HG03521 (cell line): Measurements from ENCODE around the gene SRP68.
"Not testable (repeated sequence)": the region's sequence is repeated elsewhere in the genome, so short reads cannot be mapped to it uniquely, and the experiment has no call there.

Experiments used
- ATAC-seq: cut with Tn5 transposase; IDR thresholded peaks from one replicate; pipeline ENCODE4 v1.9.1; 2021; ENCODE audit warnings: mild to moderate bottlenecking, moderate library complexity; ENCODE audit not compliant: unreplicated experiment

The SRP68 gene

DNA sequence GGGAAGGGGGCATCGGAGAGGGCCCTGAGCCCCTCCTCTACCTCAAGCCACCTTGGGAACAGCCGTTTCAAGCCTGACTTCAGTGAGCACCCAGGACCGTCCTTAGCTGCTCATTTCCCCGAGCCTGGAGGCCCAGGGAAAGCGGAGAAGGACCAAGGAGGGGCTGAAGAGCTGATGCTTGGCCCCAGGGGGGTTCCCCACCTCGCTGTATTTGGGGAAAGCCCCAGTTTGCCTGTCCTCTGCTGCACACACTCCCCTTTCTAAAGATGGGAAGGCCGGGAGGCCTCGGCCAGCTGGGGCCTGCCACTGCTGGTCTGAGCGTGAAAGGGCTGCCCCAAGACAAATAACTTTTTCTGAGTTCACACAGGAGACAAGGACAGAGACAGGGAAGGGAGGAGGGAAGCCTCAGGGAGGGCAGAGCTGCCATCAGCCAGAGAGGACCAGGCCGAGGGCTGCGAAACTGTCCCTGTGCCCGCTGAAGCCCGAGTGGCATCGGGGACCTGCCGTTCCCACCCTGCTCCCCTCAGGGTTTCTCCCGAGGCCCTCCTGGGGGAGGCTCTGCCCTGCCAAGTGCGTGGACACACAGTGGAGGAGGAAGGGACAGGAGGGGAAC lies 18.3 kb upstream of the SRP68 start:
- no peak for ATAC-seq

DNA sequence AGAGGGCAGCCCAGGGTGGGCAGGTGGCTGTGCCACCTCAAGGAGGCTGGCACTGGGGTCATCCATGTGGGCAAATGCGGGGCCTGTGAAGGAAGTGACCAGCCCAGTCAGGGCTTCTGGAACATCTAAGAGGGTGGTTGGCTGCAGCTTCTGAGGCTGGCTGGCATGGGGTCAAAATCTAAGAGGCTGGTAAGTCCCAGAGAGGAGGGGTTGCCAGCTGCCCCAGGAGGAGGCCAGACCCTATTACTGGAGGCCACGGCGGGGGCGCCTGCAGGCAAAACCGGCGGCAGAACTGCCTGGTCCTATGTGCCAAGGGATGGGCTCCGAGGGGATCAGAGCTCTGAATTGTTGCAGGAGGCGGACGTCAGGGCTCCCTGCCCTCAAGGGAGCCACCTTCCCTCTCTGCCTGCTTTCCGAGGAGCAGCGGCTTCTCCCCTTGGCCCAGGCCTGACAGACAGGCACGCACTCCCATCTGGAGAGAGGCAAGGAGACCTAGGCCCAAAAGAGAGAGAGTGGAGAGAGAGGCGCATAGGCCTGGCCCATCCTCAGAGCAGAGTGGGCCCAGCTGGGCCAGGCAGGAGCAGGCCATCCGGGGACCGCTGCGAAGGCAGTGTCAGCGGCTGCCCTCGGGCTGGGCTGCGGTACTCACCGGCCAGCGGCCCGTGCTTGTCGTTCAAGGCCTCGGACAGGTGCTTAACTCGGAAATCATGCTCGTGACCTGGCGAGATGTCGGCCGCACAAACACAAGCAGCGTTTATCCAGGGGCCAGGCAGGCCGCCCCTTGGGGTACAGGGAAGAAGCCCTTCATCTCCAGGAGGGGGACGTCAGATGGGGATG lies 17.6 kb upstream of the SRP68 start:
- ATAC-seq, result no peak

DNA sequence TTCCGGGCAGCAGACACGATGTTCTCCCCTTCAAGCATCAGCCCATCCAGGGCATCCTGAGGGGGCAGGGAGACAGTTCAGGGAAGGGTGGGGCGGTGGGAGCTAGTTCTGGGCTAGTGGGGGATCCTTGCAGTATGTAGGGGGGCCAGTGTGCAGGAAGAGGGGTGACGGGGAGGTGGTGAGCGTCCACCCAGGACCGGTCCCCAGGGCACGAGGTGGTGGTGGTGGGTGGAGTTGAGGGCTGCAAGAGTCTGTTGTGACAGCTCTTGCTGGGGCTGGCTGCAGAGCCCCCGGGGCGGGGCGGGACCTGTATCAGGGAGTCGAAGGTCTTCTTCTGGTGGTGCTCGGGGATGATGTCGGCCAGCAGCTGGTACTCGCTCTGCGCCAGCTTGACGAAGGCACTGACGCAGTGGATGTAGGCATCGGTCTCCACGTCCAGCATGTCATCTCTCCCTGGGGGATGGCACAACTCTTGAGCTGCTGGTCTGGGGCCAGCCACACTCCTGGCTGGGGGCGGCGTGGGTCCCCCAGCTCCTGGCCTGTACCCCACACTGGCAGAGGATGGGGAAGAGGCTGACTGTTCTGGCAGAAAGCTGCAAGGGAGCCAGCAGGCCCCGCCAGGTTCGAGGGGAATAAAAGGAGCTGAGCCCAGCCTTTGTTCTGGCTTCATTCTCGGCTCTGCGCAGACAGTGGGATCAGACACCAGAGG lies 16.7 kb upstream of the SRP68 start:
- ATAC-seq, result no peak

DNA sequence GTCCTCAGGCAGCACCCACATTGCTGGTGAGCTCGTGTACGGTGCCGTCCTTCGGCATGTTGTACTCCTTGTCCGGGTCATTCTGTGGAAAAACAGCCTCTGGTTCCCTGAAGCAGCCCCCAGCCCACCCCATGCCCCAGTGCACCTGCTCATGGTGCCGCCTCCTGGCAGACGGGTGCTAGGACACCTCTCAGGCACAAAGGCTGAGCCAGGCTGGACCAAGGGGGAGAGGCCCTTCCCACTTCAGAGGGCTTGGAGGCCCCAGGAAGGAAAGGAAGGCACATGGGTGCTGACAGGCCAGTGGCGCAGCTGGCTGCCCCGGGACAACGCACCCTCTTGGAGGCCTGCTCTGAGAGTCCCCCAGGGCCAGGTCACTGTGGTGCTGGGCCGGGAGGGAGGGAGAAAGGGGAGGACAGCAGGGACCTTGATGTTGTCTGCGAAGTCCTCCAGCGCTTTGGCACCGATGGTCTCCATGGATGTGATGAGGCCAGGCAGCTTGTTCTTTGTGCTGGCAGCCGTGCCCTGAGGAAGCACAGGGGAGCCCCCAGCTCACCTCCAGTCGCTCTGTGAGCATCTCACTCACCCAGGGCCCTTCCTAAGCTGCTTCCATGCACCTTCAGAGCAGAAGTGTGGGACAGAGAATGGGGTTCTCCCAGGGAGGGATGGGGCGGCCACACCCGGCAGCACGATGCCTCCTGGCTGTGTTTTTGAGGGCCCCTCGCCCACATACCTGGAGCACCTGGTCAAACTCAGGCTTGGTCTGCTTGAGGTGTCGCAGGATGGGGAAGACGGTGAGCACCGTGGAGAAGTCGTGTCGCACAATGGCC lies 15.9 kb upstream of the SRP68 start:
- no peak for ATAC-seq

DNA sequence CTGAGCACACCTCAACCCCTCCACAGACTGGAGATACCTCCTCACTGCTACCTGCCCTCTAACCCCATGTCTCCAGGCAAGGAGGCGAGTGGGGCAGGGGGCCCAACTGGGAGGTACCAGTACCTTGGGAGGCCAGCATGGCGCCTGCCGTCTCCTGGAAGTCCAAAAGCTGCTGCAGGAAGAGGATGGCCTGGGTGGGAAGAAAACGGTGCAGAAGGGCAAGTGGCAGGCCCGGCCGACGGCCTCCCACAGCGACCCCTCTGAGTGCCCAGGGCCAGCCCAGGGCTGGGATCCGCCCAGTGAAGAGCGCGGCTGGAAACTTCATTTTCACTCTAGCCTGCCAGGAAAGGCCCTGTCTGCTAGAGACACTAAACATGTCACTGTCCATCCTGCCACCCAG lies 15.2 kb upstream of the SRP68 start:
- no peak for ATAC-seq

DNA sequence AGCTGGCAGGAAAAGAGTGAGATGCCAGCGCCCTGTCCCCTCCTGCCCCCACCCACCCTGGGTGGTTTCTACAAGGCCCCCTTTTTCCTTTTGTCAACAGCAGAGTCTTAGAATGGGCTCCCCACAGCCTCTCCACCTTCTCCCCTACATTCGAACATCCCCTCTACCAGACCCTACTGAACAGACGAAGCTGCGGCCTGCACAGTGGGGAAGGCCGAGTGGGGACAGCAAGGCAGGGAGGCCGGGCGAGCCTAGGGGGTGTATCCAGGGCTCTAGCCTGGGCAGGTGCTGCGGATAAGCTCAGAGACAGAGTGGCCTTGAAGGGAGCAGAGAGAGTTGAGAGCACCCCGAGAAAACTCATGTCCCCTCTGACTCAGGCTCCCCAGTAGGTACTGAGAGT lies 14.1 kb upstream of the SRP68 start:
- no peak for ATAC-seq

DNA sequence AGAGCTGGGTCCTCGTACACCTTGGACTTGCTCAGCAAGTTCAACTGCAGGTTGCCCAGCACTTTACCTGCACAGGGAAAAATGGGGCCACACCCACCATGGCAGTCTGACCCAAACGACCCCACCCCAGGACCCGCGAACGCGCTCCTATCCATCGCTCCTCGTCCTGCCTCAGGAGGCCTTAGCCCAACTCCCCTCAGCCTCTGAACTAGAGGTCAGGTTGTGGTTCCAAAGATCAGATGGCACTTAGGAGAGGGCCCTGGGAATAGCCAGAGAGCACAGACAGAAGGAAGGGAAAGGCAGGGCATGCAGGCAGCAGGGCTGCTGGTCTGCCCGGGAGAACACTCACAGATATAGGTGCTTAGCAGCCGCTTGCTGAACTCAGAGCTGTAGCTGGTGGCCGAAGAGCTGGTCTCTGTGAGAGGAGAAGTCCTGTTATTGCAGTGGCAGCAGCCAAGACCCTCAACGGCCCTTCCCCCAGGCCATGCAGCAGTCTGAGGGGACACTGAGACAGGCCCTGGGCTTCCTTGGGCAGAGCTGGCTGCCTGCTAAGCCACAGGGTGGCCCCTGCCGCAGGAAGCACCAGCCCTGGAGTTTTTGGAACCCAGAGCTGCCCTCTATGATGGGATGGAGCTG lies 13.5 kb upstream of the SRP68 start:
- no peak for ATAC-seq

DNA sequence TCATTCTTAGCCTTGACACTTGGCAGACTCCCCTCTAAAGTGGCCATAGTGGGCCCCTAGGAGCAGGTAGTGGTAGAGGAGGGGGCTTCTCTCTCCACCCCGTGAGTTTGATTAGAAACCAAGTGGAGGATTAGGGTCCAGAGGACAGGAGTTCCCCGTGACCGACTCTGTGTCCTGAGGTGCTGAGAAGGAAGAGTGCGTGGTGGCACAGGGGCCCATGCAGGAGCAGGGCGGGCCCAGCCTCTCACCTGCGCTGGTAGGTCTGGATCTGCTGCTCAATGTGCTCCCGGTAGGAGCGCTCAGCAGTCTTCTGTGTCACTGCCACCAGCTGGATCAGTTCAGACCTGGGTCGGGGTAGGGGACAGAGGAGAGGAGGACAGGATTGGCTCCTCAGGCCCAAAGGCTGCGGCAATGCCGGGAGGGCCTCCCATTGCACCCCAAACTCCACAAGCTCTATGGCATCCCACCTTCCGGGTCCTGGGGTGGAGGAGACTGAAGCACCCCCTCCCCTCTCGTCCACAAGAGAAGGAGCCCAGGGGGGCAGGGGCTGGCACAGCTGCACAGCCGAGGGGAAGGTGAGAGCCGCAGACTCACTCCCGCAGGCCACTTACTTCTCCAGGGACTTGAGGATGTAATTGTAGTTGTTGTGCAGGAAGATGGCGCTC lies 12.9 kb upstream of the SRP68 start:
- no peak for ATAC-seq

DNA sequence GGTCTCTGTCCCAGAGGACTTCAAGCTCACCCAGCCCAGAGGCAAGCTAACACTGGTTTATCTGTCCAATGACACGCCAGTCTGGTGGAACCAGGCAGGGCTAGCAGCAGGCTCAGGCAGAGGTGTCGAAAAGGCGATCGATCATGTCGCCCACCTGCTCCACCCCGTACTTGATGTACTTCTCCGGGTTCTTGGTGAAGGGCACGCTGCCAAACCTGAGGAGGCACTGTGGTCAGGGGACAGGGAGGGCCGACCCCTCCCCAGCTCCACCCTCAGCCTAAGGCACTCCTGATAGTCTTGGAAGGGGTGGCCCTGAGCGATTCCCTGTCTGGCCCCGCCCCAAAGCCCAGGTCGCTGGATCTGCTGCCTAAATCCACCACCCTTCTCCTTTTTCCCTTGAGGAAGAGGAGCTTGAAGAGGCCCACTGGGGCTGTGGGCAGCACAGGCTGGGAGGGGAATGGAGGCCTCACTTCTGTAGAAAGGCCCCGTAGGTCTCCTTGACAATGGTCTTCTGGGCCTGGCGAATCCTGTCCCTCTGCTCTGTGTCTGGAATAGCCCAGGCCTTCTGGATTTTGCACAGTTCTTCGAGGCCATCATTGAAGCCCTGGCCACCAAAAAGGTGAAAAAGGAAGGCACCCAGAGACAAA lies 11.3 kb upstream of the SRP68 start:
- no peak for ATAC-seq

DNA sequence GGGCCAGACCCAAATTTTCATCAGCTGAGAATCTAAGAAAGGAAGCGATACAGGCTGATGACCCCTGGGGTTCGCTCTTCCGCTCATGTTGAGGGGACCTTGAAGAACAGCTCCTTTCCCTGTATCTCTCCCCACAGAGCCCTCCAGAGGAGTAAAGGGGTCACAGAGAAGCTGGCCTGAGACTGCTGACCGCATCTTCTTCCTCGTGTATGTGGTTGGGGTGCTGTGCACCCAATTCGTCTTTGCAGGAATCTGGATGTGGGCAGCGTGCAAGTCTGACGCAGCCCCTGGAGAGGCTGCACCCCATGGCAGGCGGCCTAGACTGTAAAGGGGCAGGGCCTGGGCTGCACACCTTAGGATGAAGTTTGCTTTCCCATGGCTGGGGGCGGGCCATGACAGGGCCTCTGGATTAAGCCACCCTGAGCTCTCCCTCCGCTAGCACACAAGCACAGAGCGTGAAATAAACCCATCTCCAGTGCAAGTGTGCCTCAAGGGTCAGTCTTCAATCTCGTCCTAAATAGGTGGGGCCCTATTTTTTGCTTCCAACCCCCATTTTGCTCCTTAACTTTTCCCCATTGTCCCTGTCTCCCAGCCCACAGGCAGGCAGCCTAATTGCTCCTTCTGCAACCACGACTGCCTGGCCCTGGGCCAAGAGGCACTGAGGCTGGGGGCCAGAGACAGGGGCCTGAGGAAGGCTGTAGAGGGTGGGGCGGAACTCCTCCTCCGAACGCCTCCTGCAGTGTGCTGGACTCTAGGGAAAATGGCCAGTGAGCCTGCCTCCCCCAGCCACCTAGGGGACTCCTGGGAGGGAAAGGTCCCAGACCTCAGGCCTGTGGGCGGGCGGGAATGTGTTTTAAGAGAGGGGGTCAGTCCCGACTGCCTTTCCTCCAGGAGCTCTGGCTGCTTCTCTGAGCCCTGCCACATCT lies 10.3 kb upstream of the SRP68 start:
- ATAC-seq, result no peak

DNA sequence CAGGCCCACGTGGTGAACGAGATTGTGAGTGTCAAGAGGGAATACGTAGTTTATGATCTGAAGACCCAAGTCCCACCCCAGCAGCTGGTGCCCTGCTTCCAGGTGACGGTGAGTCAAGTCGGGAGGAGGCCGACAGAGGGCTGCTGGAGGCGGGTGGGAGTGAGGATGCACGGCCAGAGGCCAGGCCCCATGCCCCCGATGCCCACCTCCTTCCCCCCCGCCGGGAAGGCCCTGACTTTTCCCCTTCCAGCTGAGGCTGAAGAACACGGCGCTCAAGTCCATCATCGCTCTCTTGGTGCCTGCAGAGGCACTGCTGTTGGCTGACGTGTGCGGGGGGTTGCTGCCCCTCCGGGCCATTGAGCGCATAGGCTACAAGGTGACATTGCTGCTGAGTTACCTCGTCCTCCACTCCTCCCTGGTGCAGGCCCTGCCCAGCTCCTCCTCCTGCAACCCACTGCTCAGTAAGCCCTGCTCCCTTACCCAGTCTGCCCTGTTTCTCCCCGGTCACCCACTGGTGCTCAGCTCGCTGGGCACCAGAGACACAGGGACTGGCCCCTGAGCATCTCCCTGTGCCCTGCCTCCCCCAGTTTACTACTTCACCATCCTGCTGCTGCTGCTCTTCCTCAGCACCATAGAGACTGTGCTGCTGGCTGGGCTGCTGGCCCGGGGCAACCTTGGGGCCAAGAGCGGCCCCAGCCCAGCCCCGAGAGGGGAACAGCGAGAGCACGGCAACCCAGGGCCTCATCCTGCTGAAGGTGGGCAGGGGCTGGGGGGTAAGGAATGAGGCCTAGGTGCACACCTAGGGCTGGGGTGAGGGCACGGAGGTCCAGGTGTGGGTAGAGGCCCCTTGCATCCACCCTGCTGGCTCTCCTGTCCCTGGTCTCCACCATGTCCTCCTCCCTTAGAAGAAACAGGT lies 9.2 kb upstream of the SRP68 start:
- ATAC-seq, result no peak

DNA sequence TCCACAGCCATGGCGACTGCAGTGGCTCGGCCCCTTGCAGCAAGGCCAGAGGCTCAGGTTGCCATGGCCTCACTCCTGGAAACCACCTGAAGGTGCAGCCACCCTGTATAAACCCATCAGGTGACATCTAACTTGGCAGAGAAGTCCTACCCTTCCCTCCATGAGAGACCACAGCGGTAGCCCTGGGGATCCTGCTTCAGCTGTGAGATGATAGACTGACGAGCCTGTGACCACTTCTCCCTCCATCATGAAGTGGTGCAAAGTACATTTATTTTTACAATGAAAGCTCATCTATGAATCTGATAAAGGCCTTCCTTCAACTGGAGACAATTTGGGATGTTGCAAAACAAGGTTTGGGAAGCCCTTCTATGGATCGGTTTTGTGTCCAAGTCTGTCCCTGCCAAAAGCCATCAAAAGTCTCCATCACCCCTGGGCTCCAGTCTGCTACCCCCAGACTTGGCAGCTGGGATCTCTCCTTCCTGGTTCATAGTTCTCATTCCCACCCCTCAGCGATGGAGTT lies 8.5 kb upstream of the SRP68 start:
- no peak for ATAC-seq

DNA sequence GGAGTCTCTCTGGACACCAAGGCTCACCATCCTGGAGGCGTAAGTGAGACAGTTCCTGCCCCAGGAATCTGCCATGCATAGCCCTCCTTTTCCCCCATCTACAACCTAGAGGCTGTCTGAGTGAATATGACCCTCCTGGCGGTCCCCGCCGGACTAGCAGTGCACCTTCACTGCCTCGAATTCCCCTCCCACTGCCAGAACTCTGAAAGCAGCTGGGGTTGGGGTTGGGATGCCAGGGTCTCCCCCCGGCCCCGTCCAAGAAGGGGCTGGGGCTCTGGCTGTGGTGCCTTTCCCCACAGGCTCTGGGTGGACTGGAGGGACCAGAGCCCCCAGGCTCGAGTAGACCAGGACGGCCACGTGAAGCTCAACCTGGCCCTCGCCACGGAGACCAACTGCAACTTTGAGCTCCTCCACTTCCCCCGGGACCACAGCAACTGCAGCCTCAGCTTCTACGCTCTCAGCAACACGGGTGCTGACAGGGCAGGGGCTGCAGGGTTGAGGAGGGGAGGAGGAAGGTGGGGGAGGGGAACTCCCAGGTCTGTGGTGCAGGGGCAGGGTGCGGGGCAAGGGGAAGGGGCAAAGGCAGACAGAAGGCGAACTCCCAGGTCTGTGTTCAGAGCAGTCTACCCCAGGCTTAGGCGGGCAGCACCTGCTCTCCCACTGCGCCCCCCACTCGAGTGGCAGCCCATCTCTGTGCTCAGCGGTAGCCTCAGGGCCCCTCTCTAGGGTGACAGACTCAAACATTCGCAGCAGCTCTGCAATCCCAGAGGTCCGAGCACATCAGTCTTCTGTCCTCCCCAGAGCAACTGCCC lies 7.8 kb upstream of the SRP68 start:
- ATAC-seq, result no peak

DNA sequence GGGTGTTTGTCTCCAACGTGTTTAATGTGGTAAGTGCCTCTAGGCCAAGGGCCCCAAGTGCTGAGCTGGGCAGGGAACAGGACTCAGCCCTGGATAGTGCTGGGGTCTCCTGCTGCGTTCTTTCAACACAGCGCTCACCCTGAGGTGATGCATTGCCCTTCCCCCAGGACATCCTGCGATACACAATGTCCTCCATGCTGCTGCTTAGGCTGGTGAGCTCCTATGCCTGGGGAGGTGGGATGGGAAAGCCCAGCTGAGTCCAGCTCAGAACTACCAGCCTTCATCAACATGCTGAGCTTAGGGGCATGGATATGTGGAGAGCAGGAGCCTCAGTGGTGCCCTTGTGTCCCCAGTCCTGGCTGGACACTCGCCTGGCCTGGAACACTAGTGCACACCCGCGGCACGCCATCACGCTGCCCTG lies 7.2 kb upstream of the SRP68 start:
- no peak for ATAC-seq

DNA sequence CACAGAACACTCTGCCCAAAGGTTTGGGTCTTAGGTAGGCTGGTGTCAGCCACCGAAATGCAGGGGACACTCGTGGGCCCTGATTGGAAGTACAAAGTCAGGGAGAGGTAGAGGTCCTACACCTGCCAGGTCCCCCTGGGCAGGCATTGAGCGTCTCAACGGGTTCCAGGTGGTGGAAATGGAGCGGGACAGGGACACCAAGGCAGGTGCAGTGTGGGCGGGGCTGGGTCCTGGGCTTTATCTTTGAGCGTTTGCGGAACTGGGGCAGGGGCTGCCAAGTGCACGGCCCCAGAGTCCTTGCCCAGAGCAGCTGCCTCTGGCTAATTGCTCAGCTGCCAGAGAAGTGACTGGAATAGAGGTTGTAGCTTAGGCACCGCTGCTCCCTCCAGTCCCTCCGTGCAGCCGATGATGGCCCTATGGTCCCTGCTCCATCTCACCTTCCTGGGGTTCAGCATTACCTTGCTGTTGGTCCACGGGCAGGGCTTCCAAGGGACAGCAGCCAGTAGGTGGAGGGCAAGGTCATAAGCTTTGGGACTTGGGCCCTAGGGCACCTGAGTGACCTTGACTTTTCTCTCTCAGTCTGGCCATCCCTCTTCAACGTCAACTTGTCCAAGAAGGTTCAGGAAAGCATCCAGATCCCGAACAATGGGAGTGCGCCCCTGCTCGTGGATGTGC lies 6.7 kb upstream of the SRP68 start, which contains the start of gene ZACN:
TSS of gene ZACN (plus strand) at position 323 of the 675 bp plus-strand sequence. CDS start at position 406, 83 bp downstream.
- ATAC-seq, result no peak

DNA sequence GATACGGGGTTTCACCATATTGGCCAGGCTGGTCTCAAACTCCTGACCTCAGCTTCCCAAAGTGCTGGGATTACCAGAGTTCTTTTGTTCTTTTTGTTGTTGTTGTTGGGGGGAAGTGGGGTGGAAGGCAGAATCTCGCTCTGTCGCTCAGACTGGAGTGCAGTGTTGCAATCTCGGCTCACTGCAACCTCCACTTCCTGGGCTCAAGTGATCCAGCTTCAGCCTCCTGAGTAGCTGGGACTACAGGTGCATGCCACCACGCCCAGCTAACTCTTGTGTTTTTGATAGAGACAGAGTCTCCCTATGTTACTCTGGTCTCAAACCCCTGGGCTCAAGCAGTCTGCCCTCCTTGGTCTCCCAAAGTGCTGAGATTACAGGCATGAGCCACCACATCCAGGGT lies 6.1 kb upstream of the SRP68 start:
- ATAC-seq, result not testable (repeated sequence)
